GM21423 (cell line): ENCODE measurements around the gene RAB17.

Experiments
- ATAC-seq: cut with Tn5 transposase; IDR thresholded peaks from one replicate; pipeline ENCODE4 v1.9.1; 2021; ENCODE audit warnings: mild to moderate bottlenecking, moderate library complexity; ENCODE audit not compliant: unreplicated experiment

Gene RAB17

GRCh38 chr2:237565974-237566373 is 24.6 kb downstream of the RAB17 start:
- ATAC-seq = no peak

- ATAC-seq = no peak
These were observed 25.9 kb downstream of the RAB17 start for GRCh38 chr2:237564526-237565131.

- ATAC-seq = no peak
These were observed 26.7 kb downstream of the RAB17 start for GRCh38 chr2:237563816-237564215.

GRCh38 chr2:237561221-237561620 is 29.3 kb downstream of the RAB17 start:
- no peak for ATAC-seq

GRCh38 chr2:237558961-237559641 is 31.4 kb downstream of the RAB17 start:
- ATAC-seq = no peak

GRCh38 chr2:237557633-237558015 is 32.9 kb downstream of the RAB17 start:
- ATAC-seq = peak; percentile 23

GRCh38 chr2:237556773-237557632 is 33.5 kb downstream of the RAB17 start:
- ATAC-seq = peak; percentile 92

- no peak for ATAC-seq
These were observed 35.0 kb downstream of the RAB17 start for GRCh38 chr2:237555560-237555959.

GRCh38 chr2:237553948-237554347 is 36.6 kb downstream of the RAB17 start:
- no peak for ATAC-seq

GRCh38 chr2:237552908-237553307 is 37.6 kb downstream of the RAB17 start:
- ATAC-seq = no peak

GRCh38 chr2:237551071-237551574 is 39.4 kb downstream of the RAB17 start:
- no peak for ATAC-seq

- no peak for ATAC-seq
These were observed 40.7 kb downstream of the RAB17 start for GRCh38 chr2:237549643-237550415.

- ATAC-seq = no peak
These were observed 41.3 kb downstream of the RAB17 start for GRCh38 chr2:237549216-237549615.

GRCh38 chr2:237547841-237548416 is 42.6 kb downstream of the RAB17 start:
- ATAC-seq = no peak

GRCh38 chr2:237546876-237547395 is 43.6 kb downstream of the RAB17 start:
- no peak for ATAC-seq

GRCh38 chr2:237546040-237546875 is 44.3 kb downstream of the RAB17 start:
- ATAC-seq = no peak

- ATAC-seq = no peak
These were observed 48.4 kb downstream of the RAB17 start for GRCh38 chr2:237542001-237542704.

GRCh38 chr2:237541243-237541642 is 49.3 kb downstream of the RAB17 start:
- no peak for ATAC-seq

GRCh38 chr2:237540823-237541222 is 49.7 kb downstream of the RAB17 start:
- no peak for ATAC-seq
